SK-N-SH treated with all-trans-retinoic acid at 6 μM for 48 hours (cell line): Measurements from ENCODE around the gene NUCB1.
A peak's percentile ranks its signal among the peaks of the same experiment; 100 is the strongest.

Experiments
- ATAC-seq: fragments of 200-7000 bp; cut with Tn5 transposase; 3 replicates; pipeline ENCODE4 v1.9.1; 2020; ENCODE audit warnings: mild to moderate bottlenecking, moderate library complexity
- ARNTL ChIP-seq: fragments of 450-650 bp; formaldehyde crosslinking; IDR thresholded peaks from 2 replicates; pipeline ENCODE4 v1.5.0; 2020; ENCODE audit warnings: low read depth, mild to moderate bottlenecking, moderate library complexity, borderline replicate concordance
- BACH2 ChIP-seq: fragments of 250-450 bp; sonication (Bioruptor Pico); IDR thresholded peaks from 2 replicates; pipeline ENCODE4 v1.9.0; 2021; ENCODE audit warnings: mild to moderate bottlenecking, borderline replicate concordance
- CREB5 ChIP-seq: fragments of 250-450 bp; sonication (Bioruptor Pico); IDR thresholded peaks from 2 replicates; pipeline ENCODE4 v1.5.1; 2020; ENCODE audit warnings: low read depth, mild to moderate bottlenecking, moderate library complexity
- CSDC2 ChIP-seq: fragments of 250-450 bp; sonication (Bioruptor Pico); IDR thresholded peaks from 2 replicates; pipeline ENCODE4 v1.5.0; 2020; ENCODE audit warnings: mild to moderate bottlenecking, moderate library complexity
- CSRNP3 ChIP-seq: fragments of 250-450 bp; sonication (Bioruptor Pico); IDR thresholded peaks from 2 replicates; pipeline ENCODE4 v1.5.1; 2021; ENCODE audit warnings: mild to moderate bottlenecking, moderate library complexity
- ESRRG ChIP-seq: fragments of 250-450 bp; sonication (Bioruptor Pico); IDR thresholded peaks from 2 replicates; pipeline ENCODE4 v1.6.1; 2021; ENCODE audit warnings: mild to moderate bottlenecking
- ISL1 ChIP-seq: fragments of 250-450 bp; sonication (Bioruptor Pico); IDR thresholded peaks from 2 replicates; pipeline ENCODE4 v2.1.2; 2022; ENCODE audit warnings: mild to moderate bottlenecking, moderate library complexity
- OSR1 ChIP-seq: fragments of 250-450 bp; sonication (Bioruptor Pico); IDR thresholded peaks from 2 replicates; pipeline ENCODE4 v1.8.0; 2022; ENCODE audit warnings: moderate library complexity, mild to moderate bottlenecking, inconsistent platforms
- PATZ1 ChIP-seq: fragments of 250-450 bp; sonication (Bioruptor Pico); IDR thresholded peaks from 2 replicates; pipeline ENCODE4 v1.8.0; 2020; ENCODE audit warnings: mild to moderate bottlenecking, moderate library complexity, borderline replicate concordance
- PPARA ChIP-seq: fragments of 250-450 bp; sonication (Bioruptor Pico); IDR thresholded peaks from 2 replicates; pipeline ENCODE4 v1.5.0; 2020; ENCODE audit warnings: mild to moderate bottlenecking, borderline replicate concordance
- RARB ChIP-seq: fragments of 250-450 bp; sonication (Bioruptor Pico); IDR thresholded peaks from 2 replicates; pipeline ENCODE4 v1.8.0; 2021; ENCODE audit warnings: mild to moderate bottlenecking, moderate library complexity
- SNAI2 ChIP-seq: fragments of 250-450 bp; sonication (Bioruptor Pico); IDR thresholded peaks from 2 replicates; pipeline ENCODE4 v1.5.0; 2020; ENCODE audit warnings: mild to moderate bottlenecking, moderate library complexity
- TCF4 ChIP-seq: fragments of 250-450 bp; sonication (Bioruptor Pico); IDR thresholded peaks from 2 replicates; pipeline ENCODE4 v1.8.0; 2021; ENCODE audit warnings: mild to moderate bottlenecking, moderate library complexity, borderline replicate concordance
- TOX ChIP-seq: fragments of 250-450 bp; sonication (Bioruptor Pico); IDR thresholded peaks from 2 replicates; pipeline ENCODE4 v1.8.0; 2021; ENCODE audit warnings: mild to moderate bottlenecking, moderate library complexity, borderline replicate concordance
- TSHZ2 ChIP-seq: fragments of 250-450 bp; sonication (Bioruptor Pico); IDR thresholded peaks from 2 replicates; pipeline ENCODE4 v1.5.0; 2020; ENCODE audit warnings: mild to moderate bottlenecking, moderate library complexity
- ZC3H10 ChIP-seq: fragments of 250-450 bp; sonication (Bioruptor Pico); IDR thresholded peaks from 2 replicates; pipeline ENCODE4 v1.5.1; 2021; ENCODE audit warnings: mild to moderate bottlenecking, moderate library complexity
- ZFP3 ChIP-seq: fragments of 250-450 bp; sonication (Bioruptor Pico); IDR thresholded peaks from 2 replicates; pipeline ENCODE4 v1.5.0; 2020; ENCODE audit warnings: mild to moderate bottlenecking, moderate library complexity
- ZFP30 ChIP-seq: fragments of 450-650 bp; formaldehyde crosslinking; IDR thresholded peaks from 2 replicates; pipeline ENCODE4 v1.5.0; 2022; ENCODE audit warnings: mild to moderate bottlenecking, moderate library complexity
- ZNF565 ChIP-seq: fragments of 450-650 bp; formaldehyde crosslinking; conservative IDR thresholded peaks from 2 replicates; pipeline ENCODE4 v1.5.0; 2020; ENCODE audit warnings: low read depth, mild to moderate bottlenecking, moderate library complexity
- ZNF70 ChIP-seq: fragments of 450-650 bp; formaldehyde crosslinking; IDR thresholded peaks from 2 replicates; pipeline ENCODE4 v1.5.0; 2020; ENCODE audit warnings: mild to moderate bottlenecking, moderate library complexity
- ZNF8 ChIP-seq: fragments of 450-650 bp; formaldehyde crosslinking; IDR thresholded peaks from 2 replicates; pipeline ENCODE4 v1.5.0; 2020; ENCODE audit warnings: mild to moderate bottlenecking, moderate library complexity

Gene NUCB1

GRCh38 chr19:48962849-48963165 is 62.7 kb downstream of the NUCB1 start:
- TF ChIP-seq PATZ1 (CRISPR knock-in tag) (no peak), TOX (no peak), OSR1 (CRISPR knock-in tag) (no peak), ZC3H10 (CRISPR knock-in tag) (no peak), TCF4 (CRISPR knock-in tag) (no peak)
- ATAC-seq = no peak

- ATAC-seq = peak; percentile 1; the same call in 1 of the 3 replicates
- no peak for TF ChIP-seq CREB5 (CRISPR knock-in tag)
- TF ChIP-seq SNAI2 (CRISPR knock-in tag) = 0 out of 2 replicates have a peak, but pooled peaks have one; percentile 19
- TF ChIP-seq, all 23 proteins: peak for 1
Measured at GRCh38 chr19:48963371-48964204, 63.5 kb downstream of the NUCB1 start.

GRCh38 chr19:48964205-48965039 is 64.3 kb downstream of the NUCB1 start:
- ATAC-seq = no peak
- no peak for TF ChIP-seq ARNTL (CRISPR knock-in tag)
- TF ChIP-seq ZNF70 (CRISPR knock-in tag) = no peak
- TF ChIP-seq ZFP3 = no peak
- no peak for TF ChIP-seq PPARA
- TF ChIP-seq ZFP30 (CRISPR knock-in tag) = no peak
- TF ChIP-seq CREB5 (CRISPR knock-in tag) = no peak
- no peak for TF ChIP-seq OSR1 (CRISPR knock-in tag)
- TF ChIP-seq ZNF8 = no peak
- TF ChIP-seq ZNF565 (CRISPR knock-in tag) = no peak
- TF ChIP-seq TOX = no peak
- TF ChIP-seq ZC3H10 (CRISPR knock-in tag) = no peak
- no peak for TF ChIP-seq BACH2
- no peak for TF ChIP-seq RARB (CRISPR knock-in tag)
- no peak for TF ChIP-seq CSDC2 (CRISPR knock-in tag)
- TF ChIP-seq ISL1 (CRISPR knock-in tag) = no peak
- TF ChIP-seq ESRRG (CRISPR knock-in tag) = no peak
- TF ChIP-seq, all 23 proteins: peak for 0

- ATAC-seq = peak; percentile 86
- TF ChIP-seq BACH2 = no peak
- TF ChIP-seq TSHZ2 (CRISPR knock-in tag) = no peak
- TF ChIP-seq TOX = no peak
- TF ChIP-seq ZFP3 = no peak
- TF ChIP-seq CSRNP3 = peak; percentile 65; the same call in 1 of the 2 replicates
- TF ChIP-seq TCF4 (CRISPR knock-in tag) = no peak
- TF ChIP-seq ZNF70 (CRISPR knock-in tag) = no peak
- TF ChIP-seq ZNF565 (CRISPR knock-in tag) = no peak
- TF ChIP-seq ARNTL (CRISPR knock-in tag) = no peak
- no peak for TF ChIP-seq PATZ1 (CRISPR knock-in tag)
Measured at GRCh38 chr19:48965040-48965805, 65.1 kb downstream of the NUCB1 start, which contains the start of gene FTL. Gene FTL, plus strand, starts transcription at chr19:48965309. Its CDS starts 199 bp downstream, at chr19:48965508.
